ENCODE measurements around the gene CHPT1.

DNA sequence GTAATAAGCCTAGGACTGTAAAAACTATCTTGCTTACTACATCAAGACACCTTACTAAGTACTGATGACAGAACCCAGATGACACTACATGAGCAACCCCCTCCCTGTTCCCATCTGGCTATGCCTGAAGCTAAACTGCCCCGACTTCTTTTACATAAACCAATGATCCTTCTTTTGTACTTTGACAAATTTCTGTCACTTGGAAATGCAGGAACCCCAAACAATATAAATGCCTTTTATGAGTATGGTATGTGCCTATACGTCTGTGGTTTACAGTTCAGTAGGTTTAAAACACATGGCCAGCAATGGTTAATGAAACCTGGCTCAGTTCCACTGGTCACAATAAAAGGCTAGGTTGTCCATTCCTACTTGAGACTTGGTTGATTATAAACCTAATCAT, 35.7 kb downstream of the CHPT1 start:
- TF ChIP-seq, protein P1, sequence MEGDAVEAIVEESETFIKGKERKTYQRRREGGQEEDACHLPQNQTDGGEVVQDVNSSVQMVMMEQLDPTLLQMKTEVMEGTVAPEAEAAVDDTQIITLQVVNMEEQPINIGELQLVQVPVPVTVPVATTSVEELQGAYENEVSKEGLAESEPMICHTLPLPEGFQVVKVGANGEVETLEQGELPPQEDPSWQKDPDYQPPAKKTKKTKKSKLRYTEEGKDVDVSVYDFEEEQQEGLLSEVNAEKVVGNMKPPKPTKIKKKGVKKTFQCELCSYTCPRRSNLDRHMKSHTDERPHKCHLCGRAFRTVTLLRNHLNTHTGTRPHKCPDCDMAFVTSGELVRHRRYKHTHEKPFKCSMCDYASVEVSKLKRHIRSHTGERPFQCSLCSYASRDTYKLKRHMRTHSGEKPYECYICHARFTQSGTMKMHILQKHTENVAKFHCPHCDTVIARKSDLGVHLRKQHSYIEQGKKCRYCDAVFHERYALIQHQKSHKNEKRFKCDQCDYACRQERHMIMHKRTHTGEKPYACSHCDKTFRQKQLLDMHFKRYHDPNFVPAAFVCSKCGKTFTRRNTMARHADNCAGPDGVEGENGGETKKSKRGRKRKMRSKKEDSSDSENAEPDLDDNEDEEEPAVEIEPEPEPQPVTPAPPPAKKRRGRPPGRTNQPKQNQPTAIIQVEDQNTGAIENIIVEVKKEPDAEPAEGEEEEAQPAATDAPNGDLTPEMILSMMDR (IDR thresholded peaks at IDR 0.05; ENCODE audit: low read length), result no peak
- no peak for TF ChIP-seq EZH2 (IDR thresholded peaks at IDR 0.05; ENCODE audit: borderline replicate concordance, low read length)

All from OCI-LY1 (cell line).